Liver (tissue), 9 donors: ENCODE results near the gene UTF1. TPM values are rescaled to one million over a fixed set of nuclear protein-coding genes. Genes with fewer than 3 reads are reported as not detected.

ENCODE experiments used
- DNase-seq: peaks from one replicate; pipeline ENCODE4 v3.0.0-alpha.2; 2017; ENCODE audit warnings: low spot score
- H3K27ac ChIP-seq, 2 donors: one replicate each; pipeline ENCODE4 v1.7.0; 2013; ENCODE audit warnings: inconsistent platforms in 2 of 2, low read length in 2 of 2, control low read depth in 1 of 2, low read depth in 1 of 2, mild to moderate bottlenecking in 1 of 2
- H3K27me3 ChIP-seq, 4 donors: one replicate each; pipeline versions ENCODE4 v1.6.1 to v1.7.0; 2013; ENCODE audit warnings: low read length in 3 of 4, inconsistent platforms in 1 of 4, mild to moderate bottlenecking in 1 of 4, moderate library complexity in 1 of 4; ENCODE audit not compliant: control insufficient read depth in 4 of 4, insufficient read depth in 4 of 4
- H3K36me3 ChIP-seq, 4 donors: one replicate each; pipeline versions ENCODE4 v1.6.1 to v1.7.0; 2013; ENCODE audit warnings: low read length in 3 of 4, mild to moderate bottlenecking in 3 of 4, low read depth in 1 of 4, moderate library complexity in 1 of 4; ENCODE audit not compliant: control insufficient read depth in 4 of 4, insufficient read depth in 3 of 4
- H3K4me1 ChIP-seq, 4 donors: one replicate each; pipeline versions ENCODE4 v1.6.1 to v1.7.0; 2013; ENCODE audit warnings: low read length in 3 of 4, mild to moderate bottlenecking in 3 of 4, moderate library complexity in 1 of 4; ENCODE audit not compliant: control insufficient read depth in 4 of 4, insufficient read depth in 4 of 4
- H3K4me3 ChIP-seq, 3 donors: one replicate each; pipeline versions ENCODE4 v1.6.1 to v1.7.0; 2013; ENCODE audit warnings: low read length in 3 of 3, control low read depth in 1 of 3, low read depth in 1 of 3, mild to moderate bottlenecking in 1 of 3
- H3K9ac ChIP-seq, 2 donors: one replicate each; pipeline ENCODE4 v1.7.0; 2013; ENCODE audit warnings: low read length in 2 of 2, mild to moderate bottlenecking in 2 of 2, moderate library complexity in 2 of 2, control low read depth in 1 of 2, low read depth in 1 of 2
- H3K9me3 ChIP-seq, 4 donors: one replicate each; pipeline versions ENCODE4 v1.6.1 to v1.7.0; 2013; ENCODE audit warnings: low read length in 3 of 4; ENCODE audit not compliant: control insufficient read depth in 4 of 4
- EGR1 ChIP-seq, 2 donors: IDR thresholded peaks; 2 replicates each; pipeline ENCODE4 v1.6.1; 2016 to 2018; ENCODE audit warnings: antibody characterized with exemption in 2 of 2, low read depth in 2 of 2
- GABPA ChIP-seq, 2 donors: IDR thresholded peaks in 1 of 2; conservative IDR thresholded peaks in 1 of 2; 2 replicates each; pipeline ENCODE4 v1.6.1; 2016; ENCODE audit warnings: antibody characterized with exemption in 2 of 2, mild to moderate bottlenecking in 1 of 2, moderate library complexity in 1 of 2
- HNF4A ChIP-seq, 2 donors: conservative IDR thresholded peaks; 2 replicates each; pipeline ENCODE4 v1.6.1; 2016; ENCODE audit warnings: antibody characterized with exemption in 2 of 2, mild to moderate bottlenecking in 2 of 2
- HNF4G ChIP-seq: IDR thresholded peaks from 2 replicates; pipeline ENCODE4 v1.6.1; 2016; ENCODE audit warnings: antibody characterized with exemption
- JUND ChIP-seq, 2 donors: IDR thresholded peaks; 2 replicates each; pipeline ENCODE4 v1.6.1; 2016; ENCODE audit warnings: antibody characterized with exemption in 2 of 2
- NR2F2 ChIP-seq: IDR thresholded peaks from 2 replicates; pipeline ENCODE4 v1.6.1; 2016; ENCODE audit warnings: antibody characterized with exemption
- RAD21 ChIP-seq, 2 donors: IDR thresholded peaks; 2 replicates each; pipeline ENCODE4 v1.6.1; 2016; ENCODE audit warnings: antibody characterized with exemption in 2 of 2, mild to moderate bottlenecking in 2 of 2
- RXRA ChIP-seq, 2 donors: IDR thresholded peaks; 2 replicates each; pipeline ENCODE4 v1.6.1; 2017 to 2018; ENCODE audit warnings: antibody characterized with exemption in 2 of 2, mild to moderate bottlenecking in 1 of 2
- SP1 ChIP-seq: IDR thresholded peaks from 2 replicates; pipeline ENCODE4 v1.6.1; 2018; ENCODE audit warnings: antibody characterized with exemption, mild to moderate bottlenecking
- YY1 ChIP-seq: IDR thresholded peaks from 2 replicates; pipeline ENCODE4 v1.6.1; 2016; ENCODE audit warnings: antibody characterized with exemption, mild to moderate bottlenecking
- WGBS: extraction: QIAGEN DNeasy Blood & Tissue Kit; methylation state at CpG from one replicate; pipeline ENCODE4 v1.1.7; 2013; 5-methylcytosine and 5-hydroxymethylcytosine counted together
- polyA plus RNA-seq, 2 donors: library from polyadenylated mRNA; stranded (reverse) in 1 of 2; unstranded in 1 of 2; fragments of 200-250 nt in 1 of 2; fragments of >200 nt in 1 of 2; fragmentation: Nextera tagmentation in 1 of 2; extraction: Ambion mirVana in 1 of 2; gene quantifications; one replicate each; pipeline versions ENCODE4 v1.2.1 to v1.2.3, GENCODE V29; 2013 to 2015
- total RNA-seq, 2 donors: library from RNA; depleted of rRNA; stranded (reverse); fragments of >200 nt; gene quantifications; one replicate each; pipeline ENCODE4 v1.2.3, GENCODE V29; 2014
- TF ChIP-seq, protein P1 (sequence below): IDR thresholded peaks from 2 replicates; pipeline ENCODE4 v1.6.1; 2016; ENCODE audit warnings: antibody characterized with exemption, mild to moderate bottlenecking
- TF ChIP-seq, protein P2 (sequence below): IDR thresholded peaks from 2 replicates; pipeline ENCODE4 v1.6.1; 2016; ENCODE audit warnings: antibody characterized with exemption
- TF ChIP-seq, protein P3 (sequence below): IDR thresholded peaks from 2 replicates; pipeline ENCODE4 v1.6.1; 2016; ENCODE audit warnings: antibody characterized with exemption
- donor health status: healthy.
- donor health status: healthy.
- donor health status: healthy.
- donor health status: healthy.
- donor health status: healthy.

Gene UTF1
- total and polyA plus RNA-seq, 4 donors = not detected

DNA sequence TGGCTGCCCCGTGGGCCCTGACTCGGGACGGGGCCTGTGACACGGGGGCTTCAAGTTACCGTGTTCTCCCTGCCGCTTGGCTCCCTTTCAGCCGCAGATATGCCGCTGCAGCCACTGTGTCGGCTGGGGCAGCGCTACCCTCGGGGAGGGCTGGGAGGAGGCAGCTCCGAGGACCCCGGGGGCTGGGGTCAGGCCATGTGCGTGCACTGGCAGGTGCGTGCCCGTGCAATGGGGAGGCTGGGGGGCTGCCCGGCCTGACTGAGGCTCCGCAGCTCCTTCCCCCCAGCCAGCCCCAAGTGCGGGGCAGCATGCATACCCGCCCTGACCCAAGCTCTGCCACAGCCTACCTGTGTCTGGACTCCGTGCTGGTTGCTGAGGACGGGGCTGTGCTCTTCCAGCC lies 40.8 kb upstream of the UTF1 start (continued):
- TF ChIP-seq, protein P1, sequence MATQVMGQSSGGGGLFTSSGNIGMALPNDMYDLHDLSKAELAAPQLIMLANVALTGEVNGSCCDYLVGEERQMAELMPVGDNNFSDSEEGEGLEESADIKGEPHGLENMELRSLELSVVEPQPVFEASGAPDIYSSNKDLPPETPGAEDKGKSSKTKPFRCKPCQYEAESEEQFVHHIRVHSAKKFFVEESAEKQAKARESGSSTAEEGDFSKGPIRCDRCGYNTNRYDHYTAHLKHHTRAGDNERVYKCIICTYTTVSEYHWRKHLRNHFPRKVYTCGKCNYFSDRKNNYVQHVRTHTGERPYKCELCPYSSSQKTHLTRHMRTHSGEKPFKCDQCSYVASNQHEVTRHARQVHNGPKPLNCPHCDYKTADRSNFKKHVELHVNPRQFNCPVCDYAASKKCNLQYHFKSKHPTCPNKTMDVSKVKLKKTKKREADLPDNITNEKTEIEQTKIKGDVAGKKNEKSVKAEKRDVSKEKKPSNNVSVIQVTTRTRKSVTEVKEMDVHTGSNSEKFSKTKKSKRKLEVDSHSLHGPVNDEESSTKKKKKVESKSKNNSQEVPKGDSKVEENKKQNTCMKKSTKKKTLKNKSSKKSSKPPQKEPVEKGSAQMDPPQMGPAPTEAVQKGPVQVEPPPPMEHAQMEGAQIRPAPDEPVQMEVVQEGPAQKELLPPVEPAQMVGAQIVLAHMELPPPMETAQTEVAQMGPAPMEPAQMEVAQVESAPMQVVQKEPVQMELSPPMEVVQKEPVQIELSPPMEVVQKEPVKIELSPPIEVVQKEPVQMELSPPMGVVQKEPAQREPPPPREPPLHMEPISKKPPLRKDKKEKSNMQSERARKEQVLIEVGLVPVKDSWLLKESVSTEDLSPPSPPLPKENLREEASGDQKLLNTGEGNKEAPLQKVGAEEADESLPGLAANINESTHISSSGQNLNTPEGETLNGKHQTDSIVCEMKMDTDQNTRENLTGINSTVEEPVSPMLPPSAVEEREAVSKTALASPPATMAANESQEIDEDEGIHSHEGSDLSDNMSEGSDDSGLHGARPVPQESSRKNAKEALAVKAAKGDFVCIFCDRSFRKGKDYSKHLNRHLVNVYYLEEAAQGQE = no peak
- TF ChIP-seq GABPA (IDR thresholded peaks at IDR 0.05 in 1 of 2, conservative IDR thresholded peaks at IDR 0.05 in 1 of 2) (no peak), YY1 (no peak), JUND (IDR thresholded peaks at IDR 0.05) (no peak)

DNA sequence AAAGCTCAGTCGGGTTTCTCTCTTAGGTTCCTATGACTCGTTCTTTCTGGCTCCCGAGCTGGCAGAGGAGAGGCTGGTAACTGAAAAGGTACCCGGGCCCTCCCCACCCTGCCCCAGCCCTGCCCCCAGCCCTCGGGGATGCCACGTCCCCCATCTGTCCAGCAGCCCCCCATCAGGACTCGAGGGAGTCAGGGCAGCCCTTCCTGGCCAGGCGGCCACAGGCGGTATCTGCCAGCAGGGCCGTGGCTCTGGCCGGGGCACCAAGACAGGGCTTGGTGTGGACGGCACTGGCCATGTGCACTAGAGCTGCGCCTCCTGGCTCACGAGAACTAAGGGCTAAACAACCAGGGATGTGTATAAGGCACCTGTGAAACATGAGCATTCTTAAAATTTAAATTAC lies 40.3 kb upstream of the UTF1 start:
- no peaks in the 10 kb centered on the region for H3K4me1 ChIP-seq
- TF ChIP-seq YY1 (no peak), EGR1 (IDR thresholded peaks at IDR 0.05; ENCODE audit: low read depth in 2 of 2) (no peak), HNF4A (conservative IDR thresholded peaks at IDR 0.05) (no peak)
- TF ChIP-seq, protein P2, sequence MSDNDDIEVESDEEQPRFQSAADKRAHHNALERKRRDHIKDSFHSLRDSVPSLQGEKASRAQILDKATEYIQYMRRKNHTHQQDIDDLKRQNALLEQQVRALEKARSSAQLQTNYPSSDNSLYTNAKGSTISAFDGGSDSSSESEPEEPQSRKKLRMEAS = no peak
- H3K27ac ChIP-seq = no peak overlapping the region
- no peak overlapping the region for H3K9ac ChIP-seq
- no peak overlapping the region for H3K4me3 ChIP-seq
- 88% methylated on average over 14 of the region's 14 CpGs for WGBS
- no peaks in the 10 kb centered on the region for H3K27me3 ChIP-seq
- no peaks in the 10 kb centered on the region for H3K9me3 ChIP-seq
- no peak for DNase-seq
- peaks cover 0 to 5% (median 0%) of the 10 kb centered on the region in 4 donors for H3K36me3 ChIP-seq

DNA sequence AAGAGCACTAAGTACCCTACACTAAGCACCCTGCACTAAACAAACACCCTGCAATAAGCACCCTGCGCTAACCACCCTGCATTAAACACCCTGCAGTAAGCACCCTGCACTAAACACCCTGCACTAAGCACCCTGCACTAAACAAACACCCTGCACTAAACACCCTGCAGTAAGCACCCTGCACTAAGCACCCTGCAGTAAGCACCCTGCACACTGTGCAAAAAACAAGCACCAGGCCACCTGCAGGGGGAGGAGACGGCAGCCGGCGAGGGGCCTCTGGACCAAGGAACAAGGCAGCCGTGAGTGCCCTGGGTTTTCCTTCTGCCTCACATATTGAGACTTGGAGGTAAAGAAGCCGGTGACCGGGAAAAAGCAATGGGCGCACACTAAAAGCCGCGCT lies 39.8 kb upstream of the UTF1 start:
- no peaks in the 10 kb centered on the region for H3K9me3 ChIP-seq
- no peak overlapping the region for H3K4me3 ChIP-seq
- no peak for DNase-seq
- 97% methylated on average over 10 of the region's 10 CpGs for WGBS
- H3K27me3 ChIP-seq = no peaks in the 10 kb centered on the region
- H3K27ac ChIP-seq = no peak overlapping the region
- no peak overlapping the region for H3K9ac ChIP-seq
- peaks cover 0 to 5% (median 0%) of the 10 kb centered on the region in 4 donors for H3K36me3 ChIP-seq
- TF ChIP-seq, protein P3, sequence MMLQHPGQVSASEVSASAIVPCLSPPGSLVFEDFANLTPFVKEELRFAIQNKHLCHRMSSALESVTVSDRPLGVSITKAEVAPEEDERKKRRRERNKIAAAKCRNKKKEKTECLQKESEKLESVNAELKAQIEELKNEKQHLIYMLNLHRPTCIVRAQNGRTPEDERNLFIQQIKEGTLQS = no peak
- TF ChIP-seq, protein P1 = no peak
- TF ChIP-seq RXRA (IDR thresholded peaks at IDR 0.05) (no peak), HNF4G (no peak), SP1 (no peak), RAD21 (IDR thresholded peaks at IDR 0.05) (no peak), YY1 (no peak), HNF4A (conservative IDR thresholded peaks at IDR 0.05) (no peak), JUND (IDR thresholded peaks at IDR 0.05) (no peak), NR2F2 (no peak)
- TF ChIP-seq, protein P2 = no peak
- no peaks in the 10 kb centered on the region for H3K4me1 ChIP-seq
